SU-DHL-6 (cell line): Measurements from ENCODE around the gene RAB36.

Source experiments
- CTCF ChIP-seq: fragments of 200-600 bp; sonication (generic); IDR thresholded peaks from one replicate; pipeline ENCODE4 v1.5.1; 2017; ENCODE audit warnings: antibody characterized with exemption, mild to moderate bottlenecking, low read length, moderate library complexity; ENCODE audit not compliant: insufficient read depth, poor library complexity, severe bottlenecking
- EZH2phosphoT487 ChIP-seq: fragments of 200-600 bp; sonication (generic), shearing (Covaris generic); conservative IDR thresholded peaks from 2 replicates; pipeline ENCODE4 v1.6.1; 2018; ENCODE audit warnings: mild to moderate bottlenecking, antibody characterized with exemption, low read length, moderate library complexity, mixed read lengths

DNA sequence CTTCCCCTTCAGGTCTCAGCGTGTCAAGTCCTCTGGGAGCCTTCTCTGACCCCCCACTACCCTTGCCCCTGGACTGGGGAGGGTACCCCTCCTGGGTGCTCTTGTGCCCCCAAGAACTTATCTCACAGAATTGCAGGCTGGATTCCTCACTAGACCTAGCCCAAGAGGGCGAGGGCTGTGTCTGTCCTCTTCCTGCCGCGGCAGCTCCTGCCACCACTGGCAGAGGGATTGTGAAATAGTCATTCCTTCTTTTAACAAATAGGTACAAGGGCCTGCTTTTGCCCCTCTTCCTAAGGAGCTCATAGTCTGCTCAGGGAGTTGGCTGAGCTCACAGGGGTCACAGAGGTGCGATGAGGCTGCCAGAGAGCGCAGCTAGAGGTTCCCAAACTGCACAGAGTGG is 5.5 kb downstream of the RAB36 start:
- TF ChIP-seq CTCF (no peak), EZH2phosphoT487 (no peak)
